GM12878 (cell line): ENCODE measurements around the gene IER2. TPM values are rescaled to one million over a fixed set of nuclear protein-coding genes. Genes with fewer than 3 reads are reported as not detected.

Source experiments
- ATAC-seq: fragments of 200-7000 bp; cut with Tn5 transposase; 3 replicates; pipeline ENCODE4 v1.9.1; 2020; ENCODE audit warnings: mild to moderate bottlenecking, moderate library complexity
- BruUV-seq: library from RNA; stranded (reverse); fragments of 400-500 nt; replicated peaks from 2 replicates; lab custom pipeline; 2021; lab: Mats Ljungman, UMichigan
- CTCF ChIA-PET: fragments of 300-600 bp; sonication (Branson Sonifier 250); formaldehyde crosslinking; extraction: SDS; loops from one replicate; lab custom pipeline; 2021; ENCODE audit warnings: inconsistent platforms; lab: Yijun Ruan, JAX
- POLR2A ChIA-PET: fragments of 350-600 bp; formaldehyde crosslinking; extraction: SDS; loops from one replicate; lab custom pipeline; 2021; ENCODE audit warnings: inconsistent platforms; lab: Charles Lee
- RAD21 ChIA-PET: fragments of 300-600 bp; sonication (Branson Sonifier 250); formaldehyde crosslinking; loops from one replicate; lab custom pipeline; 2023; ENCODE audit warnings: antibody characterized with exemption; ENCODE audit not compliant: unreplicated experiment; lab: Charles Lee
- SMC1A ChIA-PET: fragments of 300-600 bp; sonication (Branson Sonifier 250); formaldehyde crosslinking; loops from one replicate; lab custom pipeline; 2023; ENCODE audit not compliant: unreplicated experiment, uncharacterized antibody; lab: Charles Lee
- DNase-seq: peaks from one replicate; pipeline ENCODE4 v3.0.0-alpha.2; 2011; ENCODE audit warnings: low read depth, low spot score
- FAIRE-seq: peaks from 3 replicates; lab custom pipeline; 2011; peaks lifted over from hg19 to GRCh38; lab: Jason Lieb, UNC
- H2AFZ ChIP-seq: 2 replicates; pipeline ENCODE4 v1.6.0; 2011; ENCODE audit warnings: low read depth, low read length, control low read depth; ENCODE audit not compliant: control insufficient read depth
- H3K27ac ChIP-seq: 2 replicates; pipeline ENCODE4 v1.5.1; 2011; ENCODE audit warnings: control low read depth; ENCODE audit not compliant: control insufficient read depth, insufficient read depth
- H3K27me3 ChIP-seq, 2 experiments: replicated peaks in 1 of 2; 2 replicates each; pipeline versions ENCODE4 v1.6.0 to v1.6.1; 2011; ENCODE audit warnings: low read length in 1 of 2; ENCODE audit not compliant: control insufficient read depth in 2 of 2, insufficient read depth in 2 of 2
- H3K36me3 ChIP-seq, 2 experiments: 2 replicates each; pipeline ENCODE4 v1.5.1; 2011; ENCODE audit warnings: low read length in 1 of 2; ENCODE audit not compliant: control insufficient read depth in 2 of 2, insufficient read depth in 2 of 2
- H3K4me1 ChIP-seq: 2 replicates; pipeline ENCODE4 v1.6.1; 2011; ENCODE audit warnings: mild to moderate bottlenecking, low read length, moderate library complexity, mixed read lengths; ENCODE audit not compliant: control insufficient read depth, insufficient read depth
- H3K4me2 ChIP-seq: 2 replicates; pipeline ENCODE4 v1.6.0; 2011; ENCODE audit warnings: control low read depth; ENCODE audit not compliant: control insufficient read depth, insufficient read depth
- H3K4me3 ChIP-seq: fragments of 200-600 bp; sonication (generic); 2 replicates; pipeline ENCODE4 v1.5.1; 2016
- H3K79me2 ChIP-seq: 2 replicates; pipeline ENCODE4 v1.6.0; 2011; ENCODE audit warnings: low read length; ENCODE audit not compliant: control insufficient read depth, insufficient read depth
- H3K9ac ChIP-seq: 2 replicates; pipeline ENCODE4 v1.8.0; 2011; ENCODE audit warnings: low read length, control low read depth, mixed read lengths; ENCODE audit not compliant: control insufficient read depth, insufficient read depth
- H3K9me3 ChIP-seq: replicated peaks from 3 replicates; pipeline ENCODE4 v1.5.1; 2011; ENCODE audit warnings: mild to moderate bottlenecking, low read length; ENCODE audit not compliant: control insufficient read depth, insufficient read depth
- H4K20me1 ChIP-seq: 2 replicates; pipeline ENCODE4 v1.6.0; 2011; ENCODE audit not compliant: control insufficient read depth, insufficient read depth
- CBX3 ChIP-seq: fragments of 200-600 bp; sonication (generic); IDR thresholded peaks from 2 replicates; pipeline ENCODE4 v1.6.1; 2016; ENCODE audit warnings: low read depth, borderline replicate concordance
- CBX5 ChIP-seq: sonication (generic); IDR thresholded peaks from 2 replicates; pipeline ENCODE4 v1.6.1; 2016; ENCODE audit warnings: low read depth, moderate library complexity, mild to moderate bottlenecking, inconsistent platforms
- IKZF2 ChIP-seq, 2 experiments: fragments of 450-650 bp; IDR thresholded peaks; 2 replicates each; pipeline ENCODE4 v1.6.1; 2017; ENCODE audit warnings: mild to moderate bottlenecking in 2 of 2, moderate library complexity in 2 of 2
- IRF4 ChIP-seq: IDR thresholded peaks from 2 replicates; pipeline ENCODE4 v1.6.1; 2011; ENCODE audit warnings: low read depth, low read length
- JUND ChIP-seq: IDR thresholded peaks from 2 replicates; pipeline ENCODE4 v1.6.1; 2012; ENCODE audit warnings: low read depth, mild to moderate bottlenecking, low read length, improper control_type of control experiment, moderate library complexity
- KLF5 ChIP-seq: fragments of 450-650 bp; IDR thresholded peaks from 2 replicates; pipeline ENCODE4 v1.6.1; 2014; ENCODE audit warnings: mild to moderate bottlenecking; ENCODE audit not compliant: partially characterized antibody
- MLLT1 ChIP-seq: fragments of 450-650 bp; IDR thresholded peaks from 2 replicates; pipeline ENCODE4 v1.6.1; 2016; ENCODE audit warnings: mild to moderate bottlenecking
- MTA2 ChIP-seq: fragments of 450-650 bp; IDR thresholded peaks from 2 replicates; pipeline ENCODE4 v1.6.1; 2016; ENCODE audit warnings: low read depth, mild to moderate bottlenecking, moderate library complexity
- MYC ChIP-seq: IDR thresholded peaks from 2 replicates; pipeline ENCODE4 v1.6.1; 2011; ENCODE audit warnings: mild to moderate bottlenecking, low read length, moderate library complexity, inconsistent platforms; ENCODE audit not compliant: insufficient read depth, insufficient replicate concordance, insufficient read length, severe bottlenecking
- PAX8 ChIP-seq: fragments of 450-650 bp; IDR thresholded peaks from 2 replicates; pipeline ENCODE4 v1.6.1; 2017; ENCODE audit warnings: mild to moderate bottlenecking, moderate library complexity
- RBBP5 ChIP-seq: fragments of 200-600 bp; sonication (generic); conservative IDR thresholded peaks from 2 replicates; pipeline ENCODE4 v1.6.1; 2016
- SMC3 ChIP-seq: IDR thresholded peaks from 2 replicates; pipeline ENCODE4 v1.6.1; 2011; ENCODE audit warnings: low read length, improper control_type of control experiment, borderline replicate concordance
- TBL1XR1 ChIP-seq: IDR thresholded peaks from 2 replicates; pipeline ENCODE4 v1.6.1; 2012; ENCODE audit warnings: low read depth, low read length, improper control_type of control experiment
- TCF7 ChIP-seq: IDR thresholded peaks from 2 replicates; pipeline ENCODE4 v1.6.1; 2014; ENCODE audit warnings: antibody characterized with exemption, borderline replicate concordance
- WGBS: methylation state at CpG from one replicate; pipeline ENCODE4 v1.1.6; 2016; ENCODE audit warnings: low lambda C conversion rate; ENCODE audit not compliant: insufficient replicate concordance, insufficient coverage; ENCODE audit errors: missing lambda C conversion rate; 5-methylcytosine and 5-hydroxymethylcytosine counted together
- in situ Hi-C: fragments of 300-500 bp; cut with MboI; formaldehyde crosslinking; loops from 9 replicates; pipeline ENCODE4 v1.14.3; 2018; ENCODE audit warnings: mixed read lengths
- intact Hi-C: fragments of 100-400 bp; cut with micrococcal nuclease; formaldehyde crosslinking; loops from one replicate; pipeline ENCODE4 v1.14.2; 2022; ENCODE audit not compliant: unreplicated experiment
- polyA plus RNA-seq, 11 experiments: library from polyadenylated mRNA; depleted of rRNA in 4 of 11; unstranded in 6 of 11; stranded (reverse) in 5 of 11; fragments of >200 nt; fragmentation: Nextera tagmentation in 4 of 11; fragmentation: Illumina TruSeq in 1 of 11; extraction: Ambion mirVana in 4 of 11; extraction: Trizol in 1 of 11; gene quantifications; 1 replicate in 1 of 11; 2 replicates in 10 of 11; pipeline versions ENCODE4 v1.2.1 to v1.2.3, GENCODE V29; 2011 to 2016; ENCODE audit warnings: inconsistent platforms in 2 of 11, missing spikeins in 2 of 11, low read depth in 1 of 11
- total RNA-seq, 4 experiments: library from RNA; depleted of rRNA in 3 of 4; stranded (reverse); fragments of >200 nt in 3 of 4; fragmentation: Illumina TruSeq in 1 of 4; extraction: Trizol in 1 of 4; gene quantifications; 2 replicates each; pipeline versions ENCODE4 v1.2.1 to v1.2.3, GENCODE V29; 2013 to 2021
- TF ChIP-seq, protein P1 (sequence below): IDR thresholded peaks from 2 replicates; pipeline ENCODE4 v1.6.1; 2012; ENCODE audit warnings: low read depth, low read length, improper control_type of control experiment

Gene IER2
- total and polyA plus RNA-seq, 10 of the 15 experiments (the other 5 are each of a cell fraction or from before 2014, with no cell fraction given): 2.8 to 94.5 (median 24.9) TPM

GRCh38 chr19:13138916-13139198 lies 11.4 kb upstream of the IER2 start (continued):
- TF ChIP-seq, protein P1, sequence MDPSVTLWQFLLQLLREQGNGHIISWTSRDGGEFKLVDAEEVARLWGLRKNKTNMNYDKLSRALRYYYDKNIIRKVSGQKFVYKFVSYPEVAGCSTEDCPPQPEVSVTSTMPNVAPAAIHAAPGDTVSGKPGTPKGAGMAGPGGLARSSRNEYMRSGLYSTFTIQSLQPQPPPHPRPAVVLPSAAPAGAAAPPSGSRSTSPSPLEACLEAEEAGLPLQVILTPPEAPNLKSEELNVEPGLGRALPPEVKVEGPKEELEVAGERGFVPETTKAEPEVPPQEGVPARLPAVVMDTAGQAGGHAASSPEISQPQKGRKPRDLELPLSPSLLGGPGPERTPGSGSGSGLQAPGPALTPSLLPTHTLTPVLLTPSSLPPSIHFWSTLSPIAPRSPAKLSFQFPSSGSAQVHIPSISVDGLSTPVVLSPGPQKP: no peak
- TF ChIP-seq TCF7 (no peak), IKZF2 (IDR thresholded peaks at IDR 0.05) (no peak)

GRCh38 chr19:13139633-13140311 lies 10.4 kb upstream of the IER2 start:
- H3K27ac ChIP-seq: no peak overlapping the region
- no peaks in the 10 kb centered on the region for H3K79me2 ChIP-seq
- ATAC-seq (no peak), DNase-seq (no peak), FAIRE-seq (no peak)
- TF ChIP-seq KLF5 (no peak), MTA2 (no peak), IRF4 (no peak), TCF7 (no peak), CBX3 (no peak), JUND (no peak), TBL1XR1 (no peak), PAX8 (no peak), SMC3 (no peak), MYC (no peak), RBBP5 (no peak), IKZF2 (IDR thresholded peaks at IDR 0.05) (no peak), MLLT1 (no peak), CBX5 (no peak)
- RAD21 ChIA-PET: no interaction called here
- SMC1A ChIA-PET: no interaction called here
- no peaks in the 10 kb centered on the region for H3K27me3 ChIP-seq
- POLR2A ChIA-PET: no interaction called here
- BruUV-seq: no TSS peak
- H3K4me1 ChIP-seq: no peaks in the 10 kb centered on the region
- H3K9me3 ChIP-seq: no peaks in the 10 kb centered on the region
- in situ Hi-C loops (no loop called here), intact Hi-C loops (no loop called here)
- 74% methylated on average over 9 of the region's 11 CpGs for WGBS
- H3K4me2 ChIP-seq: no peak overlapping the region
- H2AFZ ChIP-seq: no peak overlapping the region
- no peaks in the 10 kb centered on the region for H4K20me1 ChIP-seq
- H3K4me3 ChIP-seq: no peak overlapping the region
- CTCF ChIA-PET: no interaction called here
- no peak overlapping the region for H3K9ac ChIP-seq
- H3K36me3 ChIP-seq: peaks cover 11 to 31% of the 10 kb centered on the region in 2 experiments
